ENCODE measurements around the gene COL5A1. TPM values are rescaled to one million over a fixed set of nuclear protein-coding genes. Genes with fewer than 3 reads are reported as not detected.

Gene COL5A1
- total RNA-seq, 1 experiment from 2014 or later = 9.5 TPM

DNA sequence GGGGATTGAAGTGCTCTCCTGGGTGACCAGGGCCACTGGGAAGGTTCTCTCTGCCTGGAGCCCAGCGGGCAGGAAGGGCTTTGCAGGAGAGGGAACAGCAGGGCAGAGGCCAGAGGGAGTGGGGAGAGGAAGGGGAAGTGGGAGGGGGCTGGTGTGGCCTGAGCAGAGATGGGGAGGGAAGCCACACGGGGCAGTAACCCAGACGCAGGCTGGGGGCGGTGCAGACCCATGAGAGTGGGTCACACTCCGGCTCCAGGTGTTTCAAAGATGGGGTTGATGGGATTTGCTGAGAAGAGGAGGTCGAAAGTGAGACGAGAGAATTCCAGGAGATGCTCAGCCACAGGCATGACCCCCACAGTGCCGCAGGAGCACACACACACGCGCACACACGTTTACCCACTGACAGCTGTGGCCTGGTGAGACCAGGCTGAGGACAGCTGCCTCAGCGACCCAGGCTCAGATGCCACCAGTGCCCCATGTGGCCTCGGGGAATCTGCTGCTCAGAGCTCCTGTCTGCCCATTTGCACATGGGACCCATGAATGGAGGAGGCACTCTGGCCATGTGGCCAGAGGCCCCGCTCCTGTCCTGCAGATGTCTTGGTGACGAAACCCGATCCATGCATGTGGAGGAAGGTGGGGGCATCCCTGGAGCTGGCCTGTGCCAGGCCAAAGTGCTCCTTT, 206.3 kb downstream of the COL5A1 start:
- Histone ChIP-seq H2BK120ac (ENCODE audit: low read depth, low read length, poor library complexity, severe bottlenecking) (no peak overlapping the region), H2BK5ac (ENCODE audit: insufficient read length, low read length) (no peak overlapping the region), H3K23me2 (ENCODE audit: insufficient read length, low read depth, low read length, poor library complexity, severe bottlenecking) (no peaks in the 10 kb centered on the region), H3T11ph (ENCODE audit: low read length) (no peak overlapping the region), H3K14ac (ENCODE audit: insufficient read depth, low read length) (no peak overlapping the region; the same call in 1 of the 2 replicates), H4K91ac (ENCODE audit: insufficient read length, low read depth, low read length) (no peak overlapping the region), H3K27me3 (ENCODE audit: insufficient read depth, low read length) (no peaks in the 10 kb centered on the region), H4K5ac (ENCODE audit: insufficient read length, low read depth, low read length) (no peak overlapping the region), H4K20me1 (ENCODE audit: control insufficient read depth, insufficient read depth, insufficient read length) (no peaks in the 10 kb centered on the region), H2BK20ac (ENCODE audit: low read depth, low read length, poor library complexity, severe bottlenecking) (no peak overlapping the region), H3K56ac (ENCODE audit: insufficient read length, low read depth, low read length) (no peak overlapping the region), H3K18ac (ENCODE audit: insufficient read length, low read depth, low read length) (peak overlapping the region; percentile 13), H3K9me3 (ENCODE audit: control insufficient read depth, low read depth, low read length) (peaks cover 5% of the 10 kb centered on the region), H2BK15ac (ENCODE audit: low read depth, low read length) (no peak overlapping the region), H2BK12ac (ENCODE audit: insufficient read length, low read depth, low read length) (no peak overlapping the region), H3K4me1 (ENCODE audit: insufficient read depth, low read length) (no peaks in the 10 kb centered on the region), H3K4ac (ENCODE audit: low read depth, low read length) (no peak overlapping the region), H3K4me2 (ENCODE audit: insufficient read depth, insufficient read length, low read length) (no peak overlapping the region), H3K23ac (ENCODE audit: insufficient read length, low read depth, low read length) (no peak overlapping the region), H4K8ac (replicated peaks; ENCODE audit: insufficient read length, low read depth, low read length) (no peak overlapping the region), H2AK5ac (ENCODE audit: insufficient read length, low read length) (no peak overlapping the region), H3K9ac (ENCODE audit: extremely low read depth, insufficient read length, low read length) (no peak overlapping the region), H3K79me1 (ENCODE audit: insufficient read depth, low read depth, low read length, poor library complexity, severe bottlenecking) (no peaks in the 10 kb centered on the region), H2AFZ (ENCODE audit: low read length) (no peak overlapping the region), H3K79me2 (ENCODE audit: insufficient read depth, low read length) (no peaks in the 10 kb centered on the region), H3K27ac (ENCODE audit: insufficient read length, low read depth, low read length) (no peak overlapping the region)
- H3K27me3 Mint-ChIP-seq (ENCODE audit: low read depth) = peaks cover under 1% of the 10 kb centered on the region
- H3K36me3 Mint-ChIP-seq (ENCODE audit: insufficient read depth in 1 of 3, low read depth in 3 of 3) = no peaks in the 10 kb centered on the region; a peak in 1 of 7 replicates
- no peaks in the 10 kb centered on the region for H3K4me1 Mint-ChIP-seq
- no peak for DNase-seq
- H3K27ac Mint-ChIP-seq = no peak overlapping the region
- peaks cover 7 to 8% of the 10 kb centered on the region in 2 experiments; a peak in 3 of 5 replicates for H3K9me3 Mint-ChIP-seq
- TF ChIP-seq, protein P1, sequence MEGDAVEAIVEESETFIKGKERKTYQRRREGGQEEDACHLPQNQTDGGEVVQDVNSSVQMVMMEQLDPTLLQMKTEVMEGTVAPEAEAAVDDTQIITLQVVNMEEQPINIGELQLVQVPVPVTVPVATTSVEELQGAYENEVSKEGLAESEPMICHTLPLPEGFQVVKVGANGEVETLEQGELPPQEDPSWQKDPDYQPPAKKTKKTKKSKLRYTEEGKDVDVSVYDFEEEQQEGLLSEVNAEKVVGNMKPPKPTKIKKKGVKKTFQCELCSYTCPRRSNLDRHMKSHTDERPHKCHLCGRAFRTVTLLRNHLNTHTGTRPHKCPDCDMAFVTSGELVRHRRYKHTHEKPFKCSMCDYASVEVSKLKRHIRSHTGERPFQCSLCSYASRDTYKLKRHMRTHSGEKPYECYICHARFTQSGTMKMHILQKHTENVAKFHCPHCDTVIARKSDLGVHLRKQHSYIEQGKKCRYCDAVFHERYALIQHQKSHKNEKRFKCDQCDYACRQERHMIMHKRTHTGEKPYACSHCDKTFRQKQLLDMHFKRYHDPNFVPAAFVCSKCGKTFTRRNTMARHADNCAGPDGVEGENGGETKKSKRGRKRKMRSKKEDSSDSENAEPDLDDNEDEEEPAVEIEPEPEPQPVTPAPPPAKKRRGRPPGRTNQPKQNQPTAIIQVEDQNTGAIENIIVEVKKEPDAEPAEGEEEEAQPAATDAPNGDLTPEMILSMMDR (conservative IDR thresholded peaks at IDR 0.05) = no peak
- no CpG with 5 or more reads among the region's 16 CpGs for WGBS (ENCODE audit: extremely low coverage, insufficient read length, low lambda C conversion rate)
- no peak overlapping the region for H3K4me3 Mint-ChIP-seq
